Measurements from ENCODE around the gene GRK5.

The GRK5 gene

DNA sequence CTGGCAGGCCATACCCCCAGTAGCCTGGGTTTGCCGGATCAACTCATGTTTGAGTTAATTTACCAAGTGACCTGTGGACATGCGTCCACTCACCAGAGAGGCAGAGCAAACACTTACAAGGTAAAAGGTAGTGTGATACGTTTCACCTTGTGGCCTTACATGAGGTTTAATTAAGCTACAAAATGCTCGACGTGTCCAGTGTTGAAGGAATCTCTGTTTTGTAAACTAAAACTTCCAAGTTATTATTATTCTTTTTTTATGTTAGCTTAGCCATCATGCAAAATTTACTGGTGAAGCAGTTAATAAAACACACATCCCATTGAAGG, 292.3 kb downstream of the GRK5 start:
- TF ChIP-seq, protein P1, sequence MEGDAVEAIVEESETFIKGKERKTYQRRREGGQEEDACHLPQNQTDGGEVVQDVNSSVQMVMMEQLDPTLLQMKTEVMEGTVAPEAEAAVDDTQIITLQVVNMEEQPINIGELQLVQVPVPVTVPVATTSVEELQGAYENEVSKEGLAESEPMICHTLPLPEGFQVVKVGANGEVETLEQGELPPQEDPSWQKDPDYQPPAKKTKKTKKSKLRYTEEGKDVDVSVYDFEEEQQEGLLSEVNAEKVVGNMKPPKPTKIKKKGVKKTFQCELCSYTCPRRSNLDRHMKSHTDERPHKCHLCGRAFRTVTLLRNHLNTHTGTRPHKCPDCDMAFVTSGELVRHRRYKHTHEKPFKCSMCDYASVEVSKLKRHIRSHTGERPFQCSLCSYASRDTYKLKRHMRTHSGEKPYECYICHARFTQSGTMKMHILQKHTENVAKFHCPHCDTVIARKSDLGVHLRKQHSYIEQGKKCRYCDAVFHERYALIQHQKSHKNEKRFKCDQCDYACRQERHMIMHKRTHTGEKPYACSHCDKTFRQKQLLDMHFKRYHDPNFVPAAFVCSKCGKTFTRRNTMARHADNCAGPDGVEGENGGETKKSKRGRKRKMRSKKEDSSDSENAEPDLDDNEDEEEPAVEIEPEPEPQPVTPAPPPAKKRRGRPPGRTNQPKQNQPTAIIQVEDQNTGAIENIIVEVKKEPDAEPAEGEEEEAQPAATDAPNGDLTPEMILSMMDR (IDR thresholded peaks at IDR 0.05; ENCODE audit: control insufficient read depth, extremely low read depth, insufficient read depth): no peak
- H3K4me3 ChIP-seq (ENCODE audit: low read depth, low read length): no peak overlapping the region
- no peak for DNase-seq (ENCODE audit: low read depth)

DNA sequence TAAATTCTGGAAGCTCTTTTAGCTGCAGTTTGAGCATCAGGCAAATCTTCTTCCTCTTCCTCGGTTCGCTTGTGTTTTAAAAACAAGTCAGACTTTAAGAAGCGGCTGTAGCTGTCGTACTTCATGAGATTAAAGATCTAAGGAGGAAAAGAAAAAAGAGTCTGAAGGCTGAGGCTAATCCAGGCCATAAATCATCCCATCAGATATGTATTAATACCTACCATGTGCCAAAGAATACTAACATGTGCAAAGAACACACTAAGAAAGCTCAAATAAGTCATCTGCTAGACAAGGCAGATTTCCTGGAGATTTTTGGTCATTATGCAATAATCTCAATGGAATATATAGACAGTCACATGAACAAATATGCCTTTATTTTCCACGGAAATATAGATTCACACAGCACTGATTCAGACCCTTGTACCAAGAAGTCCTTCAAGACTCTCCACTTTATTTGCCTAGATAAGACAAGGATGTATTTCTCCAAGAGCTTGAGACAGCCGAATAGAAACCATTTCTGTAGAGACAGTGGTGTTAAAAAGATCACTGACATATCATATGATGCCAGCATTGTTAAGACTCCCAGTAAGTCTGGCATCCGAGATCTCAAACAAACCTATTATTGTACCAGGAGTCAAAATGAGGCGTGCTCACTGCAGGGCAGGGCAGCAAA, 292.9 kb downstream of the GRK5 start:
- TF ChIP-seq, protein P1 (IDR thresholded peaks at IDR 0.05; ENCODE audit: control insufficient read depth, extremely low read depth, insufficient read depth): no peak
- DNase-seq (ENCODE audit: low read depth): no peak
- no peak overlapping the region for H3K4me3 ChIP-seq (ENCODE audit: low read depth, low read length)

DNA sequence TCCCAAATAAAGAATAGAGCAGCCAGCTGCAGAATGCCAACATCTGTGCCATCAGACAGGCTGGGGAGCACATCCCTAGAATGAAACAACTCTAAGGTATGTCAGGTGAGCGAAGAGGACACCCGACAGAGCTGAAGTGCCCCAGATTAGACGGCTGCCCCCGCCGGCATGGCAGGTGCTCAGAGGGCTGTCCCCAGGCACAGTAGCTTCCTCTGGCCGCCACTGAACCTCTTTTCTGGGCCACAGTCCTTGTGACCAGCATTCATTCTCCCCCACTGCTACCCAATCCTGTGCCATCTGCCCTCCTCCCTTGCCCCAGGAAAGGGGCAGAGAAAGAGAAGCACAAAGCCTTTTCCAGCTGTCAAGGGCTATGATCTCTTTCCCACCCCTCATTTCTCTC, 293.4 kb downstream of the GRK5 start:
- H3K4me3 ChIP-seq (ENCODE audit: low read depth, low read length): no peak overlapping the region

DNA sequence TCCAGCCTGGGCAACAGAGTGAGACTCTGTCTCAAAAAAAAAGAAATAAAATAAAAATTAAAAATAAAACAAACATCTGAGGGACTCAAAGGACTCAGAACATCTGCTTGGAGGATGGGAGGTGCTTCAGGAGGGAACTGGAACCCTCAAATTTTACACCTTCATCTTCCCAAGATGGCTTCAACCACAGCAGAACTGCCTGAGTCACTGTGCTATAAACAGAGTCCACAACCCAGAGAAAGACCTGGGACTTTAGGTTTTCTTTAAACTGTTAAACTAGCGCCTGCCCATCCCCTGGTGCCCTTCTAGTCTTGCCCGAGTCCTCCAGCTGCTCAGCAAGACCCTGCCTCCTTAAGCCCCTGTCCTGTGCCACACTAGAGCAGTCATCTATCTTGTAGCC, 294.3 kb downstream of the GRK5 start:
- DNase-seq (ENCODE audit: low read depth): no peak
- no peak overlapping the region for H3K4me3 ChIP-seq (ENCODE audit: low read depth, low read length)
- TF ChIP-seq, protein P1 (IDR thresholded peaks at IDR 0.05; ENCODE audit: control insufficient read depth, extremely low read depth, insufficient read depth): no peak

More for the DNA sequence above, 293.4 kb downstream of the GRK5 start:
- no peak for DNase-seq (ENCODE audit: low read depth)
- TF ChIP-seq, protein P1 (IDR thresholded peaks at IDR 0.05; ENCODE audit: control insufficient read depth, extremely low read depth, insufficient read depth): no peak

DNA sequence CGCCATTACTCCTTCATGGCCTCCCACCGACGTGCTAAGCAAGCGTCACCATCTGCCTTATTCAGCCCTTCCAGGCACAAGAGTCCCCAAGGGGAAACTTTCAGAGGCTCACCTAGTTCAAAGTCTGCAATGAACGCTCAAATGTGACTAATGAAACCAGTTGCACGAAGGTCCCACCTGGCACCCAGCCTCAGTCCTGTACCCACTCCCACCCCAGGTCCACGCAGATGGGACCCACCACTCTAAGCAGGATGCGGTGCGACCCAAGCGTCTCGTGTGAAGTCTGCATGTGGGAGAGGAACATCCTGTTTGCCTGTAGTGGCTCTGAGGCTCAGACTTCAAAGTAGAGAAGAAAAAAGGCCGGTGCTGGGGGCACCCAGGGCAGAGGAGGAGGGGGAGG, 294.8 kb downstream of the GRK5 start:
- no peak for DNase-seq (ENCODE audit: low read depth)
- no peak overlapping the region for H3K4me3 ChIP-seq (ENCODE audit: low read depth, low read length)
- TF ChIP-seq, protein P1 (IDR thresholded peaks at IDR 0.05; ENCODE audit: control insufficient read depth, extremely low read depth, insufficient read depth): no peak

DNA sequence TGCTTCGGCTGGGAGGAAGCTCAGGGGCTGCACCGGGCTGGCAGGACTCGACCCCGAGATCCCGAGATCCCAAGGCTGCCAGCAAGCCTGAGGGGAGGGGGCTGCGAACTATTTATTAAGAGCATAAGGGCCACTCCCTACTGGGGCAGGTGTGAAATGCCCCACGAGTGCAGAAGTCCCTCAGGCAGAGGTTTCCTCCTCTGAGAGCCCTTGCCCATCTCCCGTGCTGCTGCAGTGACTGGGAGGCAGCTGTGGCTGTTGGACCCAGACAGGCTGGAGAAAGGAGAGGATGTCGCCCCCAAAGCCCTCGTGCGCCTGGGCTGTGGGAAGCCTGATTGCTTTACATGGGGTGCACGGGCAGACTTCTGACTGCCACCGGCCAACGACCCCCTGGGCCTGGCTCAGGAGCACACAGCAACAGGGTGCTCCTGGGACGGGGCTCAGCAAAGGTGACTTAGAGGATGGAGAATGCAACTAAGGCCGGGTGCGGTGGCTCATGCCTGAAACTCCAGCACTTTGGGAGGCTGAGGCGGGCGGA, 295.3 kb downstream of the GRK5 start:
- TF ChIP-seq, protein P1 (IDR thresholded peaks at IDR 0.05; ENCODE audit: control insufficient read depth, extremely low read depth, insufficient read depth): no peak
- DNase-seq (ENCODE audit: low read depth): no peak
- H3K4me3 ChIP-seq (ENCODE audit: low read depth, low read length): no peak overlapping the region

DNA sequence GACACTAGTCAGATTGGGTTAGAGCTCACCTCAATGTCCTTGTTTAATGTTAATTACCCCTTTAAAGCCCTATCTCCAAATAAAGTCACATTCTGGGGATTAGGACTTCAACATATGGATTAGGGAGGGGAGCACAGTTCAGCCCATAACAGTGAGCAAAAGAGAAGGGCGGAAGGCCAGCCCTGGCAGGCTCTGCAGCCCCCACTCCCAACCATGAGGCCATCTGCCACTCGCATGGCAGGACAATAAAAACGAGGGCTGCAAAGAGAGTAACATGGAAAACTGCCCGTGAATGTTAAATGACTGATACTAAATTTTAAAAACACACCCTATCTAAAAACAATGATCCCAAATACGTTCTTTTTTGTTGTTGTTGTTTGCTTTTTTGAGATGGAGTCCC, 296.4 kb downstream of the GRK5 start:
- DNase-seq (ENCODE audit: low read depth): no peak
- H3K4me3 ChIP-seq (ENCODE audit: low read depth, low read length): no peak overlapping the region
- TF ChIP-seq, protein P1 (IDR thresholded peaks at IDR 0.05; ENCODE audit: control insufficient read depth, extremely low read depth, insufficient read depth): no peak
